KMS-11 (cell line): ENCODE data around the gene TMEM250.

Experiments used
- H2AFZ ChIP-seq: fragments of 200-600 bp; sonication (generic); 2 replicates; pipeline ENCODE4 v1.6.1; 2016; ENCODE audit warnings: antibody characterized with exemption, mixed run types, low read depth
- H3K27ac ChIP-seq: fragments of 200-600 bp; sonication (generic); 2 replicates; pipeline ENCODE4 v1.6.1; 2016; ENCODE audit warnings: mild to moderate bottlenecking, mixed run types
- H3K27me3 ChIP-seq: fragments of 200-600 bp; sonication (generic); 2 replicates; pipeline ENCODE4 v1.6.1; 2017; ENCODE audit warnings: mild to moderate bottlenecking, low read depth, mixed run types, moderate library complexity; ENCODE audit not compliant: insufficient read depth
- H3K36me3 ChIP-seq: fragments of 200-600 bp; sonication (generic); 2 replicates; pipeline ENCODE4 v1.6.1; 2017; ENCODE audit warnings: mild to moderate bottlenecking, mixed run types; ENCODE audit not compliant: insufficient read depth
- H3K4me1 ChIP-seq: fragments of 200-600 bp; sonication (generic); 2 replicates; pipeline ENCODE4 v1.6.1; 2016; ENCODE audit warnings: mild to moderate bottlenecking, low read depth, mixed run types; ENCODE audit not compliant: poor library complexity, severe bottlenecking
- H3K4me2 ChIP-seq: fragments of 200-600 bp; sonication (generic); 2 replicates; pipeline ENCODE4 v1.7.0; 2016; ENCODE audit warnings: mild to moderate bottlenecking, mixed run types
- H3K4me3 ChIP-seq: fragments of 200-600 bp; sonication (generic); IDR thresholded peaks from 2 replicates; pipeline ENCODE4 v1.6.1; 2017; ENCODE audit warnings: low read depth, low read length, mixed read lengths; ENCODE audit not compliant: insufficient read depth
- H3K79me2 ChIP-seq: fragments of 200-600 bp; sonication (generic); 2 replicates; pipeline ENCODE4 v1.6.1; 2016; ENCODE audit warnings: low read depth, mixed run types; ENCODE audit not compliant: insufficient read depth
- H3K9ac ChIP-seq: fragments of 200-600 bp; sonication (generic); 2 replicates; pipeline ENCODE4 v1.6.1; 2016; ENCODE audit warnings: mild to moderate bottlenecking, mixed run types
- H4K20me1 ChIP-seq: fragments of 200-600 bp; sonication (generic); 2 replicates; pipeline ENCODE4 v1.6.1; 2016; ENCODE audit warnings: mild to moderate bottlenecking, mixed run types; ENCODE audit not compliant: insufficient read depth
- CTCF ChIP-seq: fragments of 200-600 bp; sonication (generic); conservative IDR thresholded peaks from 2 replicates; pipeline ENCODE4 v1.6.1; 2017; ENCODE audit warnings: low read depth, mild to moderate bottlenecking, antibody characterized with exemption, low read length, moderate library complexity, mixed read lengths

The TMEM250 gene

GRCh38 chr9:136096505-136097001 is 22.1 kb downstream of the TMEM250 start:
- no peak for TF ChIP-seq CTCF
- H3K27me3 ChIP-seq, result peaks cover 75% of the 10 kb centered on the region
- no peaks in the 10 kb centered on the region for H4K20me1 ChIP-seq
- H3K79me2 ChIP-seq, result no peaks in the 10 kb centered on the region
- no peaks in the 10 kb centered on the region for H3K4me1 ChIP-seq
- H3K4me2 ChIP-seq, result no peak overlapping the region
- no peaks in the 10 kb centered on the region for H3K36me3 ChIP-seq
- H2AFZ ChIP-seq, result no peak overlapping the region
- H3K27ac ChIP-seq, result no peak overlapping the region
- H3K4me3 ChIP-seq, result no peak overlapping the region
- no peak overlapping the region for H3K9ac ChIP-seq

GRCh38 chr9:136095070-136096058 is 23.3 kb downstream of the TMEM250 start, which contains the start of gene NACC2:
Gene NACC2, minus strand, starts transcription at chr9:136095289. Its CDS starts 44,768 bp downstream, at chr9:136050521.
- Histone ChIP-seq H3K36me3 (no peaks in the 10 kb centered on the region), H3K27ac (no peak within 1 kb of the TSS), H3K9ac (no peak within 1 kb of the TSS), H3K4me2 (no peak within 1 kb of the TSS), H3K79me2 (no peaks in the 10 kb centered on the region), H3K4me1 (no peaks in the 10 kb centered on the region), H4K20me1 (no peaks in the 10 kb centered on the region), H3K4me3 (no peak within 1 kb of the TSS), H3K27me3 (peaks cover 79% of the 10 kb centered on the region), H2AFZ (no peak within 1 kb of the TSS)
- TF ChIP-seq CTCF, result no peak

- Histone ChIP-seq H3K9ac (no peak overlapping the region), H3K27me3 (peaks cover 84% of the 10 kb centered on the region), H2AFZ (no peak overlapping the region), H3K27ac (no peak overlapping the region), H3K4me1 (no peaks in the 10 kb centered on the region), H3K79me2 (no peaks in the 10 kb centered on the region), H3K36me3 (no peaks in the 10 kb centered on the region), H4K20me1 (no peaks in the 10 kb centered on the region), H3K4me3 (no peak overlapping the region), H3K4me2 (no peak overlapping the region)
- no peak for TF ChIP-seq CTCF
Measured at GRCh38 chr9:136093995-136094881, 24.4 kb downstream of the TMEM250 start.

- Histone ChIP-seq H3K4me3 (no peak overlapping the region), H3K4me1 (no peaks in the 10 kb centered on the region), H3K27me3 (peaks cover 84% of the 10 kb centered on the region), H3K9ac (no peak overlapping the region), H3K79me2 (no peaks in the 10 kb centered on the region), H4K20me1 (no peaks in the 10 kb centered on the region), H3K4me2 (no peak overlapping the region), H3K27ac (no peak overlapping the region), H2AFZ (no peak overlapping the region), H3K36me3 (no peaks in the 10 kb centered on the region)
- TF ChIP-seq CTCF, result no peak
Measured at GRCh38 chr9:136093346-136093986, 25.2 kb downstream of the TMEM250 start.
